Fibroblast of peridontal ligament (primary cell): Measurements from ENCODE around the gene SH2D1B.

Source experiments
- DNase-seq: peaks from one replicate; pipeline ENCODE4 v3.0.0-alpha.2; 2010; ENCODE audit errors: extremely low read depth

SH2D1B gene

GRCh38 chr1:162398999-162399580 is 12.8 kb downstream of the SH2D1B start:
- DNase-seq, result no peak

GRCh38 chr1:162397943-162398560 is 13.9 kb downstream of the SH2D1B start:
- no peak for DNase-seq

GRCh38 chr1:162397039-162397448 is 14.9 kb downstream of the SH2D1B start:
- no peak for DNase-seq

- DNase-seq, result no peak
Measured at GRCh38 chr1:162396201-162396906, 15.6 kb downstream of the SH2D1B start.

- peak; percentile 58 for DNase-seq
Measured at GRCh38 chr1:162391790-162392563, 20.0 kb downstream of the SH2D1B start.

GRCh38 chr1:162390396-162391185 is 21.3 kb downstream of the SH2D1B start:
- no peak for DNase-seq

GRCh38 chr1:162389971-162390370 is 22.0 kb downstream of the SH2D1B start:
- DNase-seq, result no peak

- DNase-seq, result peak; percentile 9
Measured at GRCh38 chr1:162389021-162389818, 22.7 kb downstream of the SH2D1B start.

GRCh38 chr1:162388615-162389014 is 23.3 kb downstream of the SH2D1B start:
- no peak for DNase-seq

GRCh38 chr1:162388083-162388594 is 23.8 kb downstream of the SH2D1B start:
- DNase-seq, result no peak

- DNase-seq, result no peak
Measured at GRCh38 chr1:162387226-162388082, 24.5 kb downstream of the SH2D1B start.

GRCh38 chr1:162386292-162387225 is 25.4 kb downstream of the SH2D1B start:
- DNase-seq, result no peak

GRCh38 chr1:162385702-162386101 is 26.2 kb downstream of the SH2D1B start:
- DNase-seq, result no peak

- DNase-seq, result no peak
Measured at GRCh38 chr1:162385280-162385623, 26.7 kb downstream of the SH2D1B start.

- DNase-seq, result no peak
Measured at GRCh38 chr1:162384601-162385279, 27.2 kb downstream of the SH2D1B start.

- no peak for DNase-seq
Measured at GRCh38 chr1:162384116-162384515, 27.8 kb downstream of the SH2D1B start.

GRCh38 chr1:162383516-162383915 is 28.4 kb downstream of the SH2D1B start:
- DNase-seq, result no peak

GRCh38 chr1:162383091-162383490 is 28.8 kb downstream of the SH2D1B start:
- DNase-seq, result no peak
